ENCODE measurements around the gene SLC4A11. TPM values are rescaled to one million over a fixed set of nuclear protein-coding genes. Genes with fewer than 3 reads are reported as not detected.

The SLC4A11 gene
- polyA plus RNA-seq, 1 of the 3 experiments (the other 2 are of a cell fraction): 2.7 TPM

GRCh38 chr20:3235666-3236324, 3.2 kb downstream of the SLC4A11 start:
- H3K4me1 ChIP-seq (ENCODE audit: control insufficient read depth in 1 of 2, insufficient read depth in 2 of 2, low read depth in 1 of 2, low read length in 1 of 2): peaks cover 0 to 2% of the 10 kb centered on the region in 2 experiments; a peak in 1 of 4 replicates
- no peak overlapping the region for H3K27ac ChIP-seq (ENCODE audit: low read depth in 2 of 2, low read length in 1 of 2)
- peaks cover 16% of the 10 kb centered on the region for H3K27me3 ChIP-seq (ENCODE audit: insufficient read depth)
- no peaks in the 10 kb centered on the region for H3K79me2 ChIP-seq (ENCODE audit: insufficient read depth)
- no peaks in the 10 kb centered on the region for H3F3A ChIP-seq (replicated peaks; ENCODE audit: insufficient read depth)
- WGBS (ENCODE audit: low lambda C conversion rate): 28% methylated on average over 4 of the region's 4 CpGs
- no peaks in the 10 kb centered on the region for H3K9me2 ChIP-seq
- POLR2A ChIA-PET: no interaction called here
- DNase-seq: no peak
- no peak overlapping the region for H3K9ac ChIP-seq
- H3K4me3 ChIP-seq (ENCODE audit: low read depth in 2 of 2, low read length in 1 of 2): no peak overlapping the region
- no peaks in the 10 kb centered on the region for H3K36me3 ChIP-seq (replicated peaks in 1 of 2; ENCODE audit: control insufficient read depth in 1 of 2, insufficient read depth in 2 of 2, low read length in 1 of 2)
- H3K4me2 ChIP-seq: no peak overlapping the region
- H4K20me1 ChIP-seq (ENCODE audit: insufficient read depth): no peaks in the 10 kb centered on the region
- CTCF ChIA-PET: interaction anchor here (1.1 to 1.3 kb wide), 2 partner anchors 15 to 17 kb away, joined by 3 read pairs; no protein-coding TSS in a partner anchor
- TF ChIP-seq TCF12 (IDR thresholded peaks at IDR 0.05): peak; percentile 49; the same call in 1 of the 2 replicates
- TF ChIP-seq, protein P1, sequence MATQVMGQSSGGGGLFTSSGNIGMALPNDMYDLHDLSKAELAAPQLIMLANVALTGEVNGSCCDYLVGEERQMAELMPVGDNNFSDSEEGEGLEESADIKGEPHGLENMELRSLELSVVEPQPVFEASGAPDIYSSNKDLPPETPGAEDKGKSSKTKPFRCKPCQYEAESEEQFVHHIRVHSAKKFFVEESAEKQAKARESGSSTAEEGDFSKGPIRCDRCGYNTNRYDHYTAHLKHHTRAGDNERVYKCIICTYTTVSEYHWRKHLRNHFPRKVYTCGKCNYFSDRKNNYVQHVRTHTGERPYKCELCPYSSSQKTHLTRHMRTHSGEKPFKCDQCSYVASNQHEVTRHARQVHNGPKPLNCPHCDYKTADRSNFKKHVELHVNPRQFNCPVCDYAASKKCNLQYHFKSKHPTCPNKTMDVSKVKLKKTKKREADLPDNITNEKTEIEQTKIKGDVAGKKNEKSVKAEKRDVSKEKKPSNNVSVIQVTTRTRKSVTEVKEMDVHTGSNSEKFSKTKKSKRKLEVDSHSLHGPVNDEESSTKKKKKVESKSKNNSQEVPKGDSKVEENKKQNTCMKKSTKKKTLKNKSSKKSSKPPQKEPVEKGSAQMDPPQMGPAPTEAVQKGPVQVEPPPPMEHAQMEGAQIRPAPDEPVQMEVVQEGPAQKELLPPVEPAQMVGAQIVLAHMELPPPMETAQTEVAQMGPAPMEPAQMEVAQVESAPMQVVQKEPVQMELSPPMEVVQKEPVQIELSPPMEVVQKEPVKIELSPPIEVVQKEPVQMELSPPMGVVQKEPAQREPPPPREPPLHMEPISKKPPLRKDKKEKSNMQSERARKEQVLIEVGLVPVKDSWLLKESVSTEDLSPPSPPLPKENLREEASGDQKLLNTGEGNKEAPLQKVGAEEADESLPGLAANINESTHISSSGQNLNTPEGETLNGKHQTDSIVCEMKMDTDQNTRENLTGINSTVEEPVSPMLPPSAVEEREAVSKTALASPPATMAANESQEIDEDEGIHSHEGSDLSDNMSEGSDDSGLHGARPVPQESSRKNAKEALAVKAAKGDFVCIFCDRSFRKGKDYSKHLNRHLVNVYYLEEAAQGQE (IDR thresholded peaks at IDR 0.05; ENCODE audit: low read depth, low read length): no peak
- peak; percentile 15; the same call in 1 of the 2 replicates for TF ChIP-seq NFIC (IDR thresholded peaks at IDR 0.05; ENCODE audit: borderline replicate concordance)
- TF ChIP-seq FOSL2 (IDR thresholded peaks at IDR 0.05; ENCODE audit: borderline replicate concordance, low read depth): peak; percentile 85
- no peak overlapping the region for H2AFZ ChIP-seq (ENCODE audit: low read depth)
- no peaks in the 10 kb centered on the region for H3K9me3 ChIP-seq

- POLR2A ChIA-PET: no interaction called here
- no peak overlapping the region for H3K4me2 ChIP-seq
- no peak overlapping the region for H3K4me3 ChIP-seq (ENCODE audit: low read depth in 2 of 2, low read length in 1 of 2)
- no peaks in the 10 kb centered on the region; a peak in 1 of 4 replicates for H3K4me1 ChIP-seq (ENCODE audit: control insufficient read depth in 1 of 2, insufficient read depth in 2 of 2, low read depth in 1 of 2, low read length in 1 of 2)
- no peak for DNase-seq
- no peaks in the 10 kb centered on the region for H4K20me1 ChIP-seq (ENCODE audit: insufficient read depth)
- no peaks in the 10 kb centered on the region for H3F3A ChIP-seq (replicated peaks; ENCODE audit: insufficient read depth)
- H3K36me3 ChIP-seq (replicated peaks in 1 of 2; ENCODE audit: control insufficient read depth in 1 of 2, insufficient read depth in 2 of 2, low read length in 1 of 2): no peaks in the 10 kb centered on the region
- TF ChIP-seq POLR2AphosphoS5 (IDR thresholded peaks at IDR 0.05; ENCODE audit: low read depth, low read length) (no peak), MXI1 (IDR thresholded peaks at IDR 0.05; ENCODE audit: low read depth, low read length) (no peak), RAD21 (IDR thresholded peaks at IDR 0.05; ENCODE audit: low read length) (no peak), SMC3 (IDR thresholded peaks at IDR 0.05; ENCODE audit: low read depth, low read length) (no peak), NFIC (IDR thresholded peaks at IDR 0.05; ENCODE audit: borderline replicate concordance) (no peak), RCOR1 (IDR thresholded peaks at IDR 0.05; ENCODE audit: low read length) (no peak)
- CTCF ChIA-PET: no interaction called here
- H3K9me2 ChIP-seq: no peaks in the 10 kb centered on the region
- H3K9me3 ChIP-seq: no peaks in the 10 kb centered on the region
- H3K27me3 ChIP-seq (ENCODE audit: insufficient read depth): peaks cover 16% of the 10 kb centered on the region
- 93% methylated on average over 20 of the region's 25 CpGs for WGBS (ENCODE audit: low lambda C conversion rate)
- H3K79me2 ChIP-seq (ENCODE audit: insufficient read depth): no peaks in the 10 kb centered on the region
- no peak overlapping the region for H3K27ac ChIP-seq (ENCODE audit: low read depth in 2 of 2, low read length in 1 of 2)
- H2AFZ ChIP-seq (ENCODE audit: low read depth): no peak overlapping the region
- H3K9ac ChIP-seq: no peak overlapping the region
Measured at GRCh38 chr20:3233991-3234498, 4.9 kb downstream of the SLC4A11 start.
